Endothelial cell of umbilical vein (primary cell): ENCODE measurements around the gene MRGPRD.
"Not testable (repeated sequence)": the region's sequence is repeated elsewhere in the genome, so short reads cannot be mapped to it uniquely, and the experiment has no call there.

Source experiments
- POLR2AphosphoS5 ChIP-seq: IDR thresholded peaks from 2 replicates; pipeline ENCODE4 v1.6.1; 2012; ENCODE audit warnings: low read depth, mild to moderate bottlenecking, control low read depth, low read length, moderate library complexity; ENCODE audit not compliant: insufficient read depth
- TF ChIP-seq, protein P1 (sequence below): IDR thresholded peaks from 2 replicates; pipeline ENCODE4 v1.6.1; 2011; ENCODE audit not compliant: insufficient read depth, insufficient read length

DNA sequence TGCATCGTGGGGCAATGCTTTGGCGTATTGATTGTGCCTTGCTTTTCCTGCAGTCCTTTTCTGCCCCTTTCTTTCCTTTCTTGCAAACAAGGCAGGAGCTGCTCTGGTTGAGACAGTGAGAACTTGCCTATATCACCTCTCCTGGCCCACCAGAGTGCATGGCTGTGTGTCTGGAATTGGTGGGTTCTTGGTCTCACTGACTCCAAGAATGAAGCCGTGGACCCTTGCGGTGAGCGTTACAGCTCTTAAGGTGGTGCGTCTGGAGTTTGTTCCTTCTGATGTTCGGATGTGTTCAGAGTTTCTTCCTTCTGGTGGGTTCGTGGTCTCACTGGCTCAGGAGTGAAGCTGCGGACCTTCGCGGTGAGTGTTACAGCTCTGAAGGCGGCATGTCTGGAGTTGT, 7.1 kb downstream of the MRGPRD start:
- not testable (repeated sequence) for TF ChIP-seq POLR2AphosphoS5
- TF ChIP-seq, protein P1, sequence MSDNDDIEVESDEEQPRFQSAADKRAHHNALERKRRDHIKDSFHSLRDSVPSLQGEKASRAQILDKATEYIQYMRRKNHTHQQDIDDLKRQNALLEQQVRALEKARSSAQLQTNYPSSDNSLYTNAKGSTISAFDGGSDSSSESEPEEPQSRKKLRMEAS: not testable (repeated sequence)
